ENCODE data around the gene PELI1.
"Not testable (repeated sequence)": the region's sequence is repeated elsewhere in the genome, so short reads cannot be mapped to it uniquely, and the experiment has no call there.

The PELI1 gene

DNA sequence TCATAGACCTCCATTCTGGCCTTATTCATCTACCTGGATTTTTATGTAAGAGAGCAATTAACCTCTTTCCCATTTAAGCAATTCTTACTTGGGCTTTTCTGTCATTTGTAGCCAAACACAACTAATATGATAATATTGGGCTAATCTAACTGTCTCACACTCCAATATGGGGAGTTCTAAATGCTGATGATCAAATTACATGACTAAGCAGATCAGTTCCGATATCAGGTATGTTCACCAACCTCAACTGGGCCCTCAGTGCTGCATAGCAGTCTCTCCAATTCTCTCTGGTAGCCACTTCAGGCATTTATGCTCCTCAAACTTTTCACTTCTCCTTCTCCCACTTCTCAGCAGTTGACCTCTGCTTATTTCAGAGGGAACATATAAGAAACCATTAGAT, 64.0 kb downstream of the PELI1 start:
- DNase-seq, result no peak

DNA sequence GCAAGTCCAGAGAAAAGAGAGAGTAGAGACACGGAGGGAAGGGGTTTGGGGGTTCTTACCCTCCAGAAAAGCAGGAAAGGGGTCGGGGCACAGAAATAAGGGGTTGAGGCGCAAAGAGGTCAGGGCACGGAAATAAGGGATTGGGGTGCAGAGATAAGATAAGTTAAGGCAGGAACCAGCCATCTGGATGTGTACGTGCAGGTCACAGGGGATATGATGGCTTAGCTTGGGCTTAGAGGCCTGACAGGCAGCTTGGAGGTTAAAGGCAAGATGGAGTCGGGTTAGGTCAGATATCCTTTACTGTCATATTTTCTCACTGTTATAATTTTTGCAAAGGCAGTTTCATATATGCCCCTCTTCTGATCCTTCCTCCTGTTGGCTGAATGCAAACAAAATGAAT, 64.5 kb downstream of the PELI1 start:
- not testable (repeated sequence) for DNase-seq

DNA sequence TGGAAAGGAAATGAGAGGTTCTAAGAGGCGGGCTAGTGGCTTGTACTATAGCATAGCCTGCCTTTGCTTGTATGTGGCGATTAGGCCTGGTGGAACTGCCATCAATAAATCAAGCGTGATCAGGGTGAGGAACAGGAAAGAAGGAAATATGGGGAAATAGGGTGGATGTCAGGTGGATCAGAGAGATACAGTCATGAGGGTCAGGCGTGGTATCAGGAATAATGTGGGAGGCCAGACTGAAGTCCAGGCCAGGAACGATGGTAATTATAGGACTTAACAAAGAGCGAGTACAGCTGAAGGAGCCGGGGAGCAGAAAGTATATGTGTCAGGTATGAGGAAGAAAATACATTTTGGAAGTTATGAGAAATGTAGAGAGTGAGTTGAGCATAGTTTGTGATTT, 67.4 kb downstream of the PELI1 start:
- DNase-seq, result not testable (repeated sequence)

DNA sequence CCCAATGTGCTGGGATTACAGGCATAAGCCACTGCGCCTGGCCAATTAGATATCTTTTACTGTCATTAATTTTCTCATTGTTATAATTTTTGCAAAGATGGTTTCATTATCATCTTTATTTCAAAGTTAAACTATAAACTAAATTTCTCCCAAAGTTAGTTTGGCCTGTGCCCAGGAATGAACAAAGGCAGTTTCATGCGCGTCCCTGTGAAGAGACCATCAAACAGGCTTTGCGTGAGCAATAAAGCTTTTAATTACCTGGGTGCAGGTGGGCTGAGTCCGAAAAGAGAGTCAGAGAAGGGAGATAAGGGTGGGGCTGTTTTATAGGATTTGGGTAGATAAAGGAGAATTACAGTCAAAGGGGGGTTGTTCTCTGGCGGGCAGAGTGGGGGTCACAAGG, 69.6 kb downstream of the PELI1 start:
- peak; percentile 29 for DNase-seq

DNA sequence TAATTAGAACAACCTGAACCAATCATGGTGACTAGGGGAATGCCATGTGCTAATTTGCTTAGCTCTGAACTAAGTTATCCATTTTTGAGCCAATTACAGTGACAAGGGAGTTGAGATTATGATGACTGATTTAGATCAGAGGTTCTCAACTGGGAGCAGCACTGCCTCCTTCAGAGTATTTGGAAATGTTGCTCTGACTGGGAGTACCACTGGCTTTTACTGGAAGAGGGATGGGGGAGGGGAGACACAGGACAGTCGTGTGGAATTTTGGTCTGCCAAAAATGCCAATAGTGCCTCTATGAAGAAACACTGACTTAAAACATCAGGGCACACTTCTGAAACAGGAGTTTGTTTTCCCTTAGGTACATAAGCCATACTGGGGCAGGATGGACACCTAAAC, 76.9 kb downstream of the PELI1 start:
- DNase-seq, result no peak

- DNase-seq, result no peak
These were observed 78.7 kb downstream of the PELI1 start for GRCh38 chr2:64065516-64065915.

DNA sequence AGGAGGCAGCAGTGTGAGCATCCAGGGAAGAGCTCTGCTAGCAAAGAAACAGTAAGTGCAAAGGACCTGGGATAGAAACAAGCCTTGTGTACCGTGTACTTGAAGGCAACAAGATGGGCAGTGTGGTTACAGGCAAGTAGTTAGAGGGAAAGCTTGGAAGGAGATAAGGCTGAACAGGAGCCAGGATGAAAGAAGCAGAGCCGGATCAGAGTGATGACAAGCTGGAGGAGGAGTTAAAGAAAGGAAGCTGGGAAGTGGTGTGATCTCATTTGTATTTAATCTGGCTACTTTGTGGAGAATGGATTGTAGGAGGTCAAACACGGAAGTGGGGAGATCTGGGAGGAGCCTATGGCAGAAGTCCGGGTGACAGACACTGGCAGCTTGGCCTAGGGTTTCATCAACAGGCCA, 80.3 kb downstream of the PELI1 start:
- DNase-seq, result no peak

DNA sequence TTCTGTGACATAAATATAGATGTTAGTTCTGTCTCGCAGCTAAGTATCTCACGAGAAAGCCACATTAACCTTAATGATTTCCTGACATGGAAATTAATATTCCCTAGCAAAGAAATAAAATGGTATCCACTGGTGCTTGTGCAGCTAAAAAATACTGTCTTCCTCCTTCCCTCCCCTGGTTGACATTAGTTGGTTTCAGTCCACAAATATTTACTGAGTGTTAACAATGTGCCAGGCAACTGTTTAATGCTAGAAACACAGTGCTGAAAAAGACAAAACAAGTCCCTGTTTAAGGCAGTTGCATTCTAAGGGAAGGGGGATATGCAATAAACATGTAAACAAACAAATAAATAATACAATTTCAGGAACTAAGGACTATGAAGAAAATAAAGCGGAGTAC, 80.8 kb downstream of the PELI1 start:
- DNase-seq, result no peak

GRCh38 chr2:64062840-64063239, 81.4 kb downstream of the PELI1 start:
- DNase-seq, result no peak

DNA sequence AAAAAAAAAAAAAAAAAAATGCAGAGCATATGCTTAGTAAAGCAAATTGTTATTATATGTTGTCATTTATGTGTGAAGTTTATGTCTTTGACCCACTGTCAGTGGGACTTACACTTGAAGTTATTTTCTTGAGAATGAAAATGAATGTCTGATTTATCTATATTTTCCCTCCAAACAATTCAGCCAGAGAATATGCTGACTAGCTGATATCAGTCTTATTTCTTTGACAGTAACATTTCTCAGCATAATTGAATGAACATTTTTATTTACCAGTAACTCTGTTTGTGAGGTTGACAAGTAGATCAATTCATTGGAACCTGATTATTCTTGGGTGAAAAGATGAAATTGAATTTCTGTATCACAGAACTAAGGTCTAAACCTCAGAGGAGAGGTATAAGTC, 85.0 kb downstream of the PELI1 start:
- no peak for DNase-seq

DNA sequence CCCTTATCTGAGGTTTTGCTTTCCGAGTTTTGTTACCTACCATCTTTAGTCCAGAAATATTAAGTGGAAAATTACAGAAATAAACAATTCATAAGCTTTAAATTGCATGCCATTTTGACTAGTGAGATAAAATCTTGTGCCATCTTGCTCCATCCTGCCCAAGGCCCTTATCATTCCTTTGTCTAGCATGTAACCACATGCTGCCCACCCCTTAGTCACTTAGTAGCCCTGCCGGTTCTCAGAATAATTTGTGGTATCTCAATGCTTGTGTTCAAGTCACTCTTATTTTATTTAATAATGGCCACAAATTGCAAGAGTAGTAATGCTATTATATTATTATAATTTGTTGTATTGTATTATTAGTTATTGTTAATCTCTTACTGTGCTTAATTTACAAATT, 88.2 kb downstream of the PELI1 start:
- DNase-seq, result no peak

- peak; percentile 11 for DNase-seq
These were observed 89.9 kb downstream of the PELI1 start for GRCh38 chr2:64054161-64054915.

GRCh38 chr2:64052463-64053241, 91.6 kb downstream of the PELI1 start:
- peak; percentile 30 for DNase-seq

GRCh38 chr2:64049633-64050220, 94.5 kb downstream of the PELI1 start:
- DNase-seq, result peak; percentile 71

DNA sequence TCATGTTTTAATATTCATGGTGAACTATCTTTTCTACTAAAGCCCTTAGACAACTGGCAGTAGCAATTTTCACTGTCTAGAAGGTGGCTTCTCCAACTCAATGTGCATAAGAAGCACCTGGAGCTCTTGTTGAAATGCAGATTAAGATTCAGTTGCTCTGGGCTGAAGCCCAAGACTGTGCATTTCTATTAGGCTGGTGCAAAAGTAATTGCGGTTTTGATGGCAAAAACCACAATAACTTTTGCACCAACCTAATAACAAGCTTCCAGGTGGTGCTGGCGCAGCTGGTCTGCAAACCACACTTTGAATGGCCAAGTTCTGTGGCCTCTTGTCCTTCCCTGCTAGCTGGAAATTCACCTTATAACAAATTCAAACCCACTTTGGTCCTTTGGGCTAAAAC, 98.3 kb downstream of the PELI1 start:
- DNase-seq, result no peak
